IMR-90 (cell line): Measurements from ENCODE around the gene LRRC72.

Source experiments
- MXI1 ChIP-seq: IDR thresholded peaks from 2 replicates; pipeline ENCODE4 v1.6.1; 2012; ENCODE audit warnings: low read depth, mild to moderate bottlenecking, low read length, moderate library complexity, borderline replicate concordance
- POLR2A ChIP-seq: IDR thresholded peaks from 2 replicates; pipeline ENCODE4 v1.6.1; 2012; ENCODE audit warnings: mild to moderate bottlenecking, low read depth, low read length
- RAD21 ChIP-seq: IDR thresholded peaks from 2 replicates; pipeline ENCODE4 v1.6.1; 2012; ENCODE audit warnings: low read length, improper control_type of control experiment
- TF ChIP-seq, protein P1 (sequence below): conservative IDR thresholded peaks from 2 replicates; pipeline ENCODE4 v1.5.1; 2012; ENCODE audit warnings: mild to moderate bottlenecking, low read depth, low read length, improper control_type of control experiment

GRCh38 chr7:16484453-16485158 lies 42.0 kb upstream of the LRRC72 start:
- TF ChIP-seq, protein P1, sequence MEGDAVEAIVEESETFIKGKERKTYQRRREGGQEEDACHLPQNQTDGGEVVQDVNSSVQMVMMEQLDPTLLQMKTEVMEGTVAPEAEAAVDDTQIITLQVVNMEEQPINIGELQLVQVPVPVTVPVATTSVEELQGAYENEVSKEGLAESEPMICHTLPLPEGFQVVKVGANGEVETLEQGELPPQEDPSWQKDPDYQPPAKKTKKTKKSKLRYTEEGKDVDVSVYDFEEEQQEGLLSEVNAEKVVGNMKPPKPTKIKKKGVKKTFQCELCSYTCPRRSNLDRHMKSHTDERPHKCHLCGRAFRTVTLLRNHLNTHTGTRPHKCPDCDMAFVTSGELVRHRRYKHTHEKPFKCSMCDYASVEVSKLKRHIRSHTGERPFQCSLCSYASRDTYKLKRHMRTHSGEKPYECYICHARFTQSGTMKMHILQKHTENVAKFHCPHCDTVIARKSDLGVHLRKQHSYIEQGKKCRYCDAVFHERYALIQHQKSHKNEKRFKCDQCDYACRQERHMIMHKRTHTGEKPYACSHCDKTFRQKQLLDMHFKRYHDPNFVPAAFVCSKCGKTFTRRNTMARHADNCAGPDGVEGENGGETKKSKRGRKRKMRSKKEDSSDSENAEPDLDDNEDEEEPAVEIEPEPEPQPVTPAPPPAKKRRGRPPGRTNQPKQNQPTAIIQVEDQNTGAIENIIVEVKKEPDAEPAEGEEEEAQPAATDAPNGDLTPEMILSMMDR: no peak
- TF ChIP-seq POLR2A (no peak), MXI1 (no peak), RAD21 (no peak)
